Measurements from ENCODE around the gene RBM24. TPM values are rescaled to one million over a fixed set of nuclear protein-coding genes. Genes with fewer than 3 reads are reported as not detected.

RBM24 gene
- 56.3 TPM for total RNA-seq

DNA sequence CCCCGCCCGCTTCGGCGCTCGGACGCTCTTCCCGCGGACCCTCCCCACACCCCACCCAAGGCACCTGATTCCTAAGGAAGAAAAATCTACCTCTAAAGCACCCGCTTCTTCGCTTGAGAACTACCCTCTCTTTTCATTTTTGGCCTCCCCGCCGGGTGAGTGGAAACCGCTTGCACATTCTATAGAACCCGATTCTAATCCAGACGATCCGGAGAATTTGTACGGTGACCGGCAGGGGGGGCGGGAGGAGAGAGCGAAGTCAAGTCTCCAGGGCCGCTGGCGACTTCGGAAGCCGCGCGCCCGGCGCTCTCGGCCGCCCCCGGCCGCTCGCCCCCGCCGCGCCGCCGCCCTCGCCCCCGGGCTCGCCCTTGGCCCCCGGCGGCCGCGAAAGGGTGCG is at the start of gene RBM24:
TSS of gene RBM24 (plus strand) at position 262 of the 397 bp plus-strand sequence. CDS start 221 bp downstream, outside the sequence.

Other genes starting within 250 kb of the RBM24 start
- not detected for gene STMND1, start 179.3 kb upstream of the RBM24 start, total RNA-seq
- gene CAP2, start 112.2 kb downstream of the RBM24 start, total RNA-seq: 17.6 TPM